HuH-7 (cell line): Measurements from ENCODE around the gene ANGPTL8.

Experiments
- DNase-seq: peaks from one replicate; pipeline ENCODE4 v3.0.0; 2011; ENCODE audit warnings: low spot score

The ANGPTL8 gene

GRCh38 chr19:11239377-11240000, at the start of gene ANGPTL8:
TSS of gene ANGPTL8 (plus strand) at chr19:11239619. CDS start at chr19:11239638, 19 bp downstream.
- DNase-seq: no peak

- no peak for DNase-seq
These were observed 48.9 kb upstream of the ANGPTL8 start for GRCh38 chr19:11190501-11190900.

- no peak for DNase-seq
These were observed 48.1 kb upstream of the ANGPTL8 start for GRCh38 chr19:11191273-11191755.

GRCh38 chr19:11191934-11192333, 47.5 kb upstream of the ANGPTL8 start:
- DNase-seq: no peak

- DNase-seq: no peak
These were observed 46.2 kb upstream of the ANGPTL8 start for GRCh38 chr19:11192957-11193939.

- DNase-seq: no peak
These were observed 45.2 kb upstream of the ANGPTL8 start for GRCh38 chr19:11194173-11194572.

- no peak for DNase-seq
These were observed 44.5 kb upstream of the ANGPTL8 start for GRCh38 chr19:11194656-11195558.

- no peak for DNase-seq
These were observed 43.7 kb upstream of the ANGPTL8 start for GRCh38 chr19:11195681-11196080.

- no peak for DNase-seq
These were observed 42.8 kb upstream of the ANGPTL8 start for GRCh38 chr19:11196406-11197287.

- DNase-seq: peak; percentile 92
These were observed 41.9 kb upstream of the ANGPTL8 start, which contains the start of gene KANK2 for GRCh38 chr19:11197291-11198174. TSS of gene KANK2 (minus strand) at chr19:11197545. CDS start at chr19:11194511, 3,034 bp downstream.

GRCh38 chr19:11198175-11198534, 41.3 kb upstream of the ANGPTL8 start:
- no peak for DNase-seq

- no peak for DNase-seq
These were observed 40.5 kb upstream of the ANGPTL8 start for GRCh38 chr19:11198769-11199424.

- DNase-seq: no peak
These were observed 39.9 kb upstream of the ANGPTL8 start for GRCh38 chr19:11199517-11199916.

GRCh38 chr19:11200015-11200574, 39.3 kb upstream of the ANGPTL8 start:
- no peak for DNase-seq

- no peak for DNase-seq
These were observed 38.5 kb upstream of the ANGPTL8 start for GRCh38 chr19:11200931-11201330.

- DNase-seq: no peak
These were observed 37.6 kb upstream of the ANGPTL8 start for GRCh38 chr19:11201791-11202190.

- no peak for DNase-seq
These were observed 36.8 kb upstream of the ANGPTL8 start for GRCh38 chr19:11202488-11203193.
